Erythroblast (primary cell): ENCODE measurements around the gene TBCCD1.
"Not testable (repeated sequence)": the region's sequence is repeated elsewhere in the genome, so short reads cannot be mapped to it uniquely, and the experiment has no call there.

ENCODE experiments used
- DNase-seq, 2 experiments: peaks; one replicate each; lab custom pipeline; 2025; lab: John Stamatoyannopoulos, UW
- GATA1 ChIP-seq: IDR thresholded peaks from 2 replicates; pipeline ENCODE4 v1.6.1; 2011; ENCODE audit warnings: low read depth, mild to moderate bottlenecking, control low read depth, low read length, moderate library complexity
- POLR2A ChIP-seq: IDR thresholded peaks from 2 replicates; pipeline ENCODE4 v1.6.1; 2011; ENCODE audit warnings: mild to moderate bottlenecking, low read length

TBCCD1 gene

DNA sequence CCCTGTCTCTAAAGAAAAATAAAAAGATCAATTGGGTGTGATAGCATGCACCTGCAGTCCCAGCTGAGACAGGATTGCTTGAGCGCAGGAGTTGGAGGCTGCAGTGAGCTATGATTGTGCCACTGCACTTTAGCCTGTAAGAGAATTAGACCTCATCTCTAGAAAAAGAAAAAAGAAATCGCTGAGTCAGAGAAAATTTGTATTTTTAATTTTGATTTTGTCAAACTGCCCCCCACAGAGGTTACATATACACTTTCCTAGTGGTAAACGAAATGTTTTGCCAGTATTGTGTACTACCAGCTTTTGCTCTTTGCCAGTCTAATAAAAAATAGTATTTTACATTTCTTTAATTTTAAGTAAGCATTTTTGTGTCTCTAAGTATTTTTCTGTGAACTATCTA lies 17.6 kb downstream of the TBCCD1 start:
- no peak for DNase-seq

DNA sequence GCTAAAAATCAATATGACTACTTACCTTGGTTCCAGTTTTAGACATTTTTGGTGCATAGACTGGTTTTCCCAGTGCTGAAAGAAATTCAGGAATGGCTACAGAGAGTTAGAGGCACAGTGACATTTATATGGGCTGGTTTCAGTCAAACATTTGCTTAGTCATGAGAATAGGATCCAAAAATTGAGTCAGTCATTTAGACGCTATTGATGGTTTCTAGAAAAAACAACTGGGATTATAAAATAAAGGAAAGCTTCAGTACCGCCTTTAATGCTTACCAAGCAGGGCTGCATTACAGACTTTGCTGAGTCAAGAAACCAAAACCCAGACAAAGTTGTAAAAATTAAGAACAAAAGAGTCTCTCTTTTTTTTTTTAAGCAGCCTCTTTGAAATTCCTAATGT lies 22.9 kb downstream of the TBCCD1 start, which contains the start of gene CRYGS:
TSS of gene CRYGS (minus strand) at position 100 of the 400 bp plus-strand sequence. CDS start at position 46, 54 bp downstream.
- no peak for DNase-seq
- TF ChIP-seq GATA1 (no peak), POLR2A (no peak)

More for the DNA sequence above, 17.6 kb downstream of the TBCCD1 start:
- TF ChIP-seq POLR2A (no peak), GATA1 (no peak)

DNA sequence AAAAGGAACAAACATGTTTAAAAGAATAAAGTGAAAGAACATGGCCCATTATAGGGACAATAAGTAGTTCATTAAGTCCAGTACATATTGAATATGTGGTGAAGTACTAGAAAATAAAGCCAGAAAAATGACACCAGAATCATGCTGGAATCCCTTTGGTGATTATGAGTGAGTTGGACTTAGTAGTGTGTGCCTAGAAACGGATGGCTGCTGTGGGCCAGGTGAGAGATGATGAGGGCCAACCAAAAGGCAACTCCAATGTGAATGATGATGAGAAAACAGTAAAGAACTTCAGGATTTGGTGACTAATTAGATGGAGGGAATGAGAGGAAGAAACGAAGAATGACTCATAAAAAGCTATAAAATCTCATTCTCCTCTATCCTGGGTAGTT lies 26.3 kb downstream of the TBCCD1 start:
- DNase-seq = no peak
- TF ChIP-seq GATA1 (no peak), POLR2A (no peak)

DNA sequence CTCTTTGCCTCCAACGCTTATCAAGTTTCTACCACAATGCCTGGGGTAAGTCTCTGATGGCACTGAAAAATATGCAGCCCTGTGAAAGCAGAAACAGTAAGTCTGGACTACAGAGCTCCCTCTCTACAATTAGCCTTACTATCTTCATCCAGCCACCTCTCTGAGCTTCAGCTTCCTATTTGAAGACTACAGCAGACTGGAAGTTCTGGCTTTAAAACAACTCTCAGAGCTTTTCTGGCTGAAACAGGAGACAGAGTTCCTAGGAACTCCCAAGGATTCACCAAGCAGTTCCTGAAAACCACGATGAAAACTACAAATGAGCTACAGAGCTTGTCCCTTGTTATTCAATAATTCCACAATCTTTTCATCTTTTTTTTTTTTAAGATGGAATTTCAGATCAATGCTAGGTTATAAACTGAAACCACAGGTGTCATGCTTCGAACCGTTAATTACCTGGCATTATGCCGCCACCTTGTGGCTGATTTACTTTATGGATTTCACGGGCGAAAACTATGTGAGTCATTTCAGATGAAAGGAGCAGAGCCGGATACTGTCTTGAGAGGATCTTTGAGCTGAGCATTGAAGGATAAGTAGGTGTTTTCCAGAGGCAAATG lies 26.8 kb downstream of the TBCCD1 start:
- peak; percentile 69 to 88 for DNase-seq
- TF ChIP-seq GATA1 (no peak), POLR2A (no peak)

DNA sequence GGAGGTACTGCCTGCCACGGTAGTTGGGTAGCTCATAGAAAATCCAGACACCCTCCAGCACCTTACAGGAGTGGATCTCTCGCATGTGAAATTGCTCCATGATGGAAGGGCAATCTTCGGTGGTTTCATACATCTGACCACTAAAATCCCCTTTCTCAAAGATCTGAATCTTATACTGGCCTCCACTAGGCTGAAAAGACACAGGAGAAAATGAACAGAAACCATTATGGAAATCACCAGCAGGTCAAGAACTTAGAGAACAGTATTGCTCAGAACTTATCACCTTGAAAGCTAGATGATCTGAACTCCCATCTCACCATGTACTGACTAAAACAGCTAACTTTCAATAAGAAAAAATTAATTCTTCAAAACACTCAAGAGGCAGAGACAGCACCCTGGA lies 28.4 kb downstream of the TBCCD1 start:
- no peak for DNase-seq
- TF ChIP-seq POLR2A = no peak
- TF ChIP-seq GATA1 = no peak

DNA sequence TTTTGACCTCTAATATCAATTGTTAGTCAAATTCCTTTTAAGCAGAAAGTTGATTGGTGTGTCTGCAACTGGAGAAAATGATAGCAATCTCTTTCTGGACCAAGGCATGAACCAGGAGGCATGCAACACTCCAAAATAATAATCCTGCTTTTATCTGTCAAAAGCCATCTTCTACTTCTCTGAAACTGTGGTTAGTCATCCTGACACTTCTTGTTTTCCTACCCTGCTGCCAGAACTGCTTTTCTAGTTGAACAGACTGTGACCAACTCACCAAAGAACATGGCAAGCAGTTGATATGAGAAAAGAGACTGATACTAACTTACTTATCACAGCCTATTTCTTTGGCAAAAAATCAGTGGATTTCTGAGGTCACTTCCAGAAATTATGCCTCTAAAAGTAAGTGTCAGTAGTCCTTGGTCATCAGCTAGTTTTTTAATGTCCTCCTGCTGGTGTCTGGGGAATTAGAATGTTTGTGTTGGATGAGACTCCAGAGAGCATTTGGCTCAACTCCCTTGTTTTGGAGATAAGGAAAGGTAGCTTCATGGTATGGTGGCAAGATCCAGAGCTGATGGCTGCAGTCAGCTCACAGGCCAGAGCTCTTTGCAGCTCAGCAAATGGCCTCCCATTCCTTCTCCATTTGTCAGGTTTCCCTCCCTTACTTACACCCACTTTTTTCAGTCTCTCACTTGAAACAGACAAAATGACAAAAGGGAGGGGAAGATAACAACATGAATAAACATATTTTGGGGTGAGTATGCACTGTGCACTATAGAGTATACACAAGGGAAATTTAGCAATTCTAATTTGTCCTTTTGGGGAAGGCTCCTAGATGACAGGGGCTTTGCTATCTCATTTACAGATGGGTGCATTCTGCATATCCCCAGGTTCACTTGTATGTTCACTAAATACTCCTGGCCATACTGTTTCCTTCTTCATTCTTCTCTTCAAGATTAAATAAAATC lies 30.0 kb downstream of the TBCCD1 start:
- TF ChIP-seq GATA1 = no peak
- TF ChIP-seq POLR2A = no peak
- peak; percentile 11 to 40 for DNase-seq

DNA sequence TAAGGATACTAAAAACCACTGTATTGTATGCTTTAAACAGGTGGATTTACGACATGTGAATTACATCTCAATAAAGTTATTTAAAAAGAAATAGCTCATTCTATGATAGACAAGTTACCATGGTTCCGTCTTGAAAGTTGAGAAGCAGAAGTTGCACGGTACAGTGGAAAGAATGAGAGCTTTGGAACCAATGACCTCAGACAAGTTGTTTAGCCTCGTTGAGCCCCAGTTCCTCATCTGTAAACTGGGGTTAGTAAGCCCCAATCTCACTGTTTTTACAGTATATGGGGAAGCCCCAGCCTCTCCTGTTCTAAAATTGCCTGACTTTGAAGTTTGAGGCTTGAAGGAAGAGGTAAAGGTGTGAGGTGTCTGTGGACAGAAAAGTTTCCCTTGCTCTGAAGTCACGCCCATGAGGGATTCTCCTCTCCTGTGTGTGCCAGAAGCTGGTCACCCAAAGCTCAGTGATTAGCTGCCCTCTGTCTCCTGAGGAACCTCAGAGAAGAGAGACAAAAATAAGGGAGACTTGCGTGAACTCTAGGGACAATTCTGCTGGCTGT lies 32.9 kb downstream of the TBCCD1 start:
- no peak for DNase-seq
- TF ChIP-seq POLR2A = no peak
- TF ChIP-seq GATA1 = no peak

DNA sequence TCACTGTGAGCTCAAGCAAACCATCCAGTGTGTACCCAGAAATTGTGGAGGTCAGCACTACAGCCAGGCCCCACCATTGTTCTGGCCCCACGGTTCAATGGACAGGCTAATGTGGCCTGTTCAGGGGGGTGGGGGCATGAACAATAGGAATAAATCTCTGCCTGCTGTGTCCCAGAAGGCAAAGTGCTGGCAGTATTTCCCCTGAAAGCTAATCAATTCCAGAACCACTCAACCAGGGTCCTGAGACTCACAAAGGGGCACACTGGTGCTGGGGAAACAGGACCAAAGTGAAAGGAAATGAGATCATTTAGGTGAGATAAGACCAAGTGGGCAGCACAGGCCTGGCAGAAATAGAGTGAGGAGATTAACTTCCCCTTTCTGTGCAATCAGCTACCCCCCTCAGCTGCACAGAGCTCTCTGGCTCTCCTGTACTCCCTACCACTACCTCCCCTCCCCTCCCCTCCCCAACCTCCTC lies 34.5 kb downstream of the TBCCD1 start:
- no peak for DNase-seq
- TF ChIP-seq GATA1 = no peak
- no peak for TF ChIP-seq POLR2A

DNA sequence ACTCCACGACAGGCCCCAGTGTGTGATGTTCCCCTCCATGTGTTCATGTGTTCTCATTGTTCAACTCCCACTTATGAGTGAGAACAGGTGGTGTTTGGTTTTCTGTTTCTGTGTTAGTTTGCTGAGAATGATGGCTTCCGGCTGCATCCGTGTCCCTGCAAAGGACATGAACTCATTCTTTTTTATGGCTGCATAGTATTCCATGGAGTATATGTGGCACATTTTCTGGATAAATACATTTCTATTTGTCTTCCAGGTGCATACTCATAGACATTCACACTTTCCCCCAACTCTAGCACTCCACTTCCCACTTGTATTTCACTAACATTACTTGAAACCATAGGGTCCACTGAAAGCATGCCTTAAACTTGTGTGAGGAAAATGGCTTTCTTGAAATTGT lies 35.4 kb downstream of the TBCCD1 start:
- DNase-seq = not testable (repeated sequence)

DNA sequence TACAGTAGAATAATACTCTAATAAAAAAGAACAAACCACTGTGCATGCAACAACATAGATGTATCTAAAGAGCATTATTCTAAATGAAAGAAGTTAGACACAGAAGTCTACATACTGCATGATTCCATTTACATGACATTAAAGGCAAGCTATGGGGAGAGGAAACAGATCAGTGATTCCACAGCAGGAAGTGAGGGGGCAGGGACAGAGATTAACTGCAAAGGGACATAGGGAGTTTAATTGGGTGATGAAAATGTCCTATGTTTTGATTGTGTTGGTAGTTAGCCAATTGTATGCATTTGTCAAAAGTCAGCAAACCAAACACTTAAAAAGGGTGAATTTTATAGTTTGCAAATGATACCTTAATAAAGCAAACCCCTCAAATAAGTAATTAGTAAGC lies 36.7 kb downstream of the TBCCD1 start:
- no peak for TF ChIP-seq POLR2A
- TF ChIP-seq GATA1 = no peak
- DNase-seq = no peak

DNA sequence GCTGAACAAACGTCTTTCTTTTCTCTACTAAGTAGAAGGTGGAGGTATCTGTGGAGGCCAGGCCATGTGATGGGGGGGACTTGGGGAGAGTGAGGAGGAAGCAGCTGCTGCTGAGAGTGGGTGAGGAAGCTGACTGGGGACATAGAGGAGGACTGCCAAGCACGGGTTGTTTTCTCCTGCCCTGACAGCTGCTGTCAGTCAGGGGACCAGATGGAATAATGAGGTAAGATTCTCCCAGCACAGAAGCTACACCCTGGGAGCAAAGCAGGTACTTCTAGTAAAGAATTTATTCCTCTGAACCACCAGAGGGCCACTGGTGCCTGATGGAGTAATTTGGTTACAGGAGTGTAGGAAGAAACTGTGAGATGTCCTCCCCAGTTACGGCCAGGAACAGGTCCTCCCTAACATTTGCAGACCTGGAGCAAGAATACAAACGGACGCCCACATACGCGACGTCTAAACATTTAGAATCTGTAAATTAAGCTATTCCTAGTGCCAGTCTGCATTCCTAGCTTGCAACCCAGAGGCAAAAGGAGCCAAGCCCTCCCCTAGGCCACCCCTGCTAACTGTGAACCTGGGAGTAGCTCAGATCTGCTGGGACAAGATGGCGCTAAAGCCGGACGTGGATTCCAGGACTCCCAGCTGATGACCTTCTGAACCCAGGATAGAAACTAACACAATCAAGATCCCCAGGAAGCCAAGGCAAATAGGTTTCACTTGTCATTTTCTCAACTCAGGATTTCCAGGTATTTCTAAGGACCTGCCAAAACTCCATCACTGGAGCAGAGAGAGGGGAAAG lies 37.7 kb downstream of the TBCCD1 start:
- TF ChIP-seq GATA1 = no peak
- TF ChIP-seq POLR2A = no peak
- no peak for DNase-seq

DNA sequence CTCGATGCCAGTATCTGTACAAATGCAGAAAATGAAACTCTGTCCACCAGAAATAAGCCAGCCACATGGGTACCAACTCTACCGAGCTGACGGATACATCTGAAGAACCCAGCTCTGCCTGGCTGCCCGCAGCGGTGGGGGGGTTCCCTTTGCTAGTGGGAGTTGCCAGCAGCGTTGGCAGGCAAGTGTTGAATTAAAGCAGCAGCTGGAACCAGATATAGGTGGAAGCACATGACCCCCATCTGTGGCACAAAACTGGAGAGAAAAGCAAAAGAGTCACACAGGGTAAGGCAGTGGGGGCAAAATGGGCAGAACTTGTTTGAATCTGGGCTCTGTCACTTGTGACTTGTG lies 40.9 kb downstream of the TBCCD1 start:
- DNase-seq = no peak
- TF ChIP-seq GATA1 (no peak), POLR2A (no peak)
